ENCODE data around the gene CD44.

The CD44 gene

GRCh38 chr11:35180317-35181233, 41.6 kb downstream of the CD44 start:
- DNase-seq, result no peak

- no peak for DNase-seq
These were observed 43.5 kb downstream of the CD44 start for GRCh38 chr11:35182317-35182939.

- no peak for DNase-seq
These were observed 44.5 kb downstream of the CD44 start for GRCh38 chr11:35183326-35183925.

GRCh38 chr11:35185696-35186095, 46.7 kb downstream of the CD44 start:
- DNase-seq, result no peak

- DNase-seq, result no peak
These were observed 49.0 kb downstream of the CD44 start for GRCh38 chr11:35187996-35188395.

GRCh38 chr11:35190804-35191348, 51.9 kb downstream of the CD44 start:
- no peak for DNase-seq

GRCh38 chr11:35192347-35192746, 53.4 kb downstream of the CD44 start:
- no peak for DNase-seq

- DNase-seq, result no peak
These were observed 54.8 kb downstream of the CD44 start for GRCh38 chr11:35193767-35194166.

GRCh38 chr11:35197292-35197691, 58.3 kb downstream of the CD44 start:
- DNase-seq, result no peak

GRCh38 chr11:35200811-35201341, 61.9 kb downstream of the CD44 start:
- no peak for DNase-seq

- no peak for DNase-seq
These were observed 65.6 kb downstream of the CD44 start for GRCh38 chr11:35204614-35205013.

GRCh38 chr11:35206616-35207015, 67.6 kb downstream of the CD44 start:
- DNase-seq, result no peak

GRCh38 chr11:35207471-35208403, 68.8 kb downstream of the CD44 start:
- DNase-seq, result no peak

- DNase-seq, result no peak
These were observed 69.8 kb downstream of the CD44 start for GRCh38 chr11:35208795-35209194.

GRCh38 chr11:35210876-35211546, 72.0 kb downstream of the CD44 start:
- DNase-seq, result no peak

- DNase-seq, result no peak
These were observed 73.0 kb downstream of the CD44 start for GRCh38 chr11:35211952-35212351.

- DNase-seq, result no peak
These were observed 75.3 kb downstream of the CD44 start for GRCh38 chr11:35214226-35214770.

- DNase-seq, result no peak
These were observed 75.8 kb downstream of the CD44 start for GRCh38 chr11:35214792-35215193.

GRCh38 chr11:35215945-35216344, 77.0 kb downstream of the CD44 start:
- no peak for DNase-seq

- no peak for DNase-seq
These were observed 78.1 kb downstream of the CD44 start for GRCh38 chr11:35216962-35217678.

- DNase-seq, result no peak
These were observed 80.0 kb downstream of the CD44 start for GRCh38 chr11:35218956-35219355.

All from NCI-H1694 (cell line).